ENCODE data around the gene PDE6G.

The PDE6G gene

GRCh38 chr17:81687770-81688541 is 31.6 kb upstream of the PDE6G start:
- no peak for DNase-seq (ENCODE audit: low spot score)

- DNase-seq (ENCODE audit: low spot score), result no peak
These were observed 30.3 kb upstream of the PDE6G start for GRCh38 chr17:81686614-81687013.

- peak; percentile 91 for DNase-seq (ENCODE audit: low spot score)
These were observed 28.8 kb upstream of the PDE6G start for GRCh38 chr17:81685108-81685507.

- DNase-seq (ENCODE audit: low spot score), result no peak
These were observed 28.1 kb upstream of the PDE6G start for GRCh38 chr17:81684442-81684911.

- peak; percentile 98 for DNase-seq (ENCODE audit: low spot score)
These were observed 27.5 kb upstream of the PDE6G start, which contains the start of the genes ARL16 and HGS for GRCh38 chr17:81683584-81684441. Gene ARL16 (minus strand): TSS chr17:81683797. CDS start chr17:81683753, 44 bp downstream. Gene HGS (plus strand): TSS chr17:81684011. CDS start chr17:81684067, 56 bp downstream.

- no peak for DNase-seq (ENCODE audit: low spot score)
These were observed 26.9 kb upstream of the PDE6G start for GRCh38 chr17:81683208-81683583.

GRCh38 chr17:81682565-81683207 is 26.3 kb upstream of the PDE6G start:
- DNase-seq (ENCODE audit: low spot score), result peak; percentile 45

GRCh38 chr17:81681672-81682071 is 25.3 kb upstream of the PDE6G start:
- DNase-seq (ENCODE audit: low spot score), result no peak

- no peak for DNase-seq (ENCODE audit: low spot score)
These were observed 23.8 kb upstream of the PDE6G start for GRCh38 chr17:81680150-81680549.

- DNase-seq (ENCODE audit: low spot score), result no peak
These were observed 20.6 kb upstream of the PDE6G start for GRCh38 chr17:81676906-81677305.

GRCh38 chr17:81675515-81676221 is 19.3 kb upstream of the PDE6G start:
- DNase-seq (ENCODE audit: low spot score), result peak; percentile 50

GRCh38 chr17:81673561-81674258 is 17.4 kb upstream of the PDE6G start:
- no peak for DNase-seq (ENCODE audit: low spot score)

- no peak for DNase-seq (ENCODE audit: low spot score)
These were observed 16.6 kb upstream of the PDE6G start for GRCh38 chr17:81672954-81673353.

GRCh38 chr17:81672504-81672903 is 16.2 kb upstream of the PDE6G start:
- DNase-seq (ENCODE audit: low spot score), result no peak

- DNase-seq (ENCODE audit: low spot score), result peak; percentile 78
These were observed 11.4 kb upstream of the PDE6G start for GRCh38 chr17:81667754-81668153.

GRCh38 chr17:81666342-81667191 is 10.2 kb upstream of the PDE6G start, which contains the start of the genes CCDC137 and OXLD1:
Gene CCDC137 (plus strand): TSS chr17:81666737. CDS start chr17:81666767, 30 bp downstream.
Gene OXLD1 (minus strand): TSS chr17:81666605. CDS start chr17:81666577, 28 bp downstream.
- DNase-seq (ENCODE audit: low spot score), result peak; percentile 94

- no peak for DNase-seq (ENCODE audit: low spot score)
These were observed 9.7 kb upstream of the PDE6G start for GRCh38 chr17:81666092-81666341.

GRCh38 chr17:81665205-81666091 is 9.1 kb upstream of the PDE6G start:
- DNase-seq (ENCODE audit: low spot score), result peak; percentile 66

- no peak for DNase-seq (ENCODE audit: low spot score)
These were observed 7.7 kb upstream of the PDE6G start for GRCh38 chr17:81664051-81664470.

Measured in RKO (cell line).